IMR-90 (cell line): ENCODE measurements around the gene MEIS1. TPM values are rescaled to one million over a fixed set of nuclear protein-coding genes. Genes with fewer than 3 reads are reported as not detected.

Experiments
- ATAC-seq: fragments of 200-7000 bp; cut with Tn5 transposase; 2 replicates; pipeline ENCODE4 v1.9.1; 2020; ENCODE audit warnings: low read depth, mild to moderate bottlenecking, moderate library complexity
- BruUV-seq: library from RNA; stranded (reverse); fragments of 400-500 nt; replicated peaks from 2 replicates; lab custom pipeline; 2021; lab: Mats Ljungman, UMichigan
- CTCF ChIA-PET: fragments of 300-600 bp; formaldehyde crosslinking; extraction: SDS; loops from one replicate; lab custom pipeline; 2021; ENCODE audit warnings: antibody characterized with exemption; lab: Yijun Ruan, JAX
- POLR2A ChIA-PET: fragments of 300-600 bp; sonication (Branson Sonifier 250); formaldehyde crosslinking; loops from one replicate; lab custom pipeline; 2022; ENCODE audit warnings: antibody characterized with exemption; ENCODE audit not compliant: unreplicated experiment; lab: Charles Lee
- DNase-seq: peaks from one replicate; pipeline ENCODE4 v3.0.0; 2013
- H2AFZ ChIP-seq: replicated peaks from 2 replicates; pipeline ENCODE3; 2013; ENCODE audit warnings: low read length, mild to moderate bottlenecking; ENCODE audit not compliant: poor library complexity
- H2AK5ac ChIP-seq: 2 replicates; pipeline ENCODE4 v1.6.1; 2013; ENCODE audit warnings: low read depth, low read length, inconsistent platforms
- H2AK9ac ChIP-seq: replicated peaks from 2 replicates; pipeline ENCODE3; 2013; ENCODE audit warnings: mild to moderate bottlenecking, low read depth, low read length, moderate library complexity; ENCODE audit not compliant: poor library complexity
- H2BK120ac ChIP-seq: 2 replicates; pipeline ENCODE4 v1.6.1; 2013; ENCODE audit warnings: low read depth, low read length, inconsistent platforms
- H2BK15ac ChIP-seq: 3 replicates; pipeline ENCODE4 v1.6.1; 2013; ENCODE audit warnings: low read depth, low read length, inconsistent platforms
- H2BK20ac ChIP-seq: 2 replicates; pipeline ENCODE4 v1.6.1; 2013; ENCODE audit warnings: low read depth, mild to moderate bottlenecking, inconsistent platforms, low read length, moderate library complexity
- H2BK5ac ChIP-seq: 2 replicates; pipeline ENCODE4 v1.6.1; 2013; ENCODE audit warnings: mild to moderate bottlenecking, low read depth, low read length, inconsistent platforms; ENCODE audit not compliant: poor library complexity, severe bottlenecking
- H3K14ac ChIP-seq: replicated peaks from 2 replicates; pipeline ENCODE4 v1.6.1; 2013; ENCODE audit warnings: low read depth, low read length, inconsistent platforms
- H3K18ac ChIP-seq: 2 replicates; pipeline ENCODE4 v1.6.1; 2013; ENCODE audit warnings: low read depth, low read length, control low read depth
- H3K23ac ChIP-seq: 2 replicates; pipeline ENCODE4 v1.6.1; 2013; ENCODE audit warnings: low read depth, low read length, inconsistent platforms
- H3K27ac ChIP-seq: 2 replicates; pipeline ENCODE4 v1.5.1; 2013; ENCODE audit warnings: mild to moderate bottlenecking, control low read depth, low read length; ENCODE audit not compliant: insufficient read depth
- H3K27me3 ChIP-seq: 2 replicates; pipeline ENCODE4 v1.6.1; 2013; ENCODE audit warnings: low read length; ENCODE audit not compliant: control insufficient read depth, insufficient read depth
- H3K36me3 ChIP-seq: 2 replicates; pipeline ENCODE4 v1.6.1; 2013; ENCODE audit warnings: low read length, mixed read lengths; ENCODE audit not compliant: control insufficient read depth, insufficient read depth
- H3K4ac ChIP-seq: 2 replicates; pipeline ENCODE4 v1.6.1; 2013; ENCODE audit warnings: low read depth, low read length, inconsistent platforms
- H3K4me1 ChIP-seq: 2 replicates; pipeline ENCODE4 v1.6.1; 2013; ENCODE audit warnings: low read length, mixed read lengths; ENCODE audit not compliant: control insufficient read depth, insufficient read depth
- H3K4me2 ChIP-seq: 2 replicates; pipeline ENCODE4 v1.6.1; 2013; ENCODE audit warnings: low read depth, mild to moderate bottlenecking, control low read depth, low read length, moderate library complexity
- H3K4me3 ChIP-seq: 2 replicates; pipeline ENCODE4 v1.5.1; 2013; ENCODE audit warnings: low read depth, mild to moderate bottlenecking, control low read depth, low read length, moderate library complexity; ENCODE audit not compliant: insufficient read depth
- H3K56ac ChIP-seq: 2 replicates; pipeline ENCODE4 v1.6.1; 2013; ENCODE audit warnings: low read length, inconsistent platforms; ENCODE audit not compliant: insufficient read depth; ENCODE audit errors: extremely low read depth
- H3K79me1 ChIP-seq, 2 experiments: 2 replicates each; pipeline ENCODE4 v1.6.1; 2013; ENCODE audit warnings: low read length in 2 of 2, inconsistent platforms in 1 of 2, low read depth in 1 of 2
- H3K9ac ChIP-seq: 2 replicates; pipeline ENCODE4 v1.6.1; 2013; ENCODE audit warnings: low read depth, low read length, control low read depth
- H3K9me1 ChIP-seq: 2 replicates; pipeline ENCODE4 v1.6.1; 2013; ENCODE audit warnings: low read length, inconsistent platforms; ENCODE audit not compliant: insufficient read depth
- H3K9me3 ChIP-seq: 2 replicates; pipeline ENCODE4 v1.6.1; 2013; ENCODE audit warnings: low read length; ENCODE audit not compliant: control insufficient read depth, insufficient read depth
- H4K20me1 ChIP-seq: 2 replicates; pipeline ENCODE4 v1.6.1; 2013; ENCODE audit warnings: low read length, inconsistent platforms; ENCODE audit not compliant: insufficient read depth
- H4K5ac ChIP-seq: 2 replicates; pipeline ENCODE4 v1.6.1; 2013; ENCODE audit warnings: mild to moderate bottlenecking, low read depth, low read length, control low read depth
- H4K8ac ChIP-seq, 2 experiments: 2 replicates each; pipeline ENCODE4 v1.6.1; 2013; ENCODE audit warnings: low read depth in 2 of 2, low read length in 2 of 2, control low read depth in 1 of 2, inconsistent platforms in 1 of 2
- H4K91ac ChIP-seq: 2 replicates; pipeline ENCODE4 v1.6.1; 2013; ENCODE audit warnings: low read depth, low read length, inconsistent platforms; ENCODE audit not compliant: insufficient read depth
- CEBPB ChIP-seq: IDR thresholded peaks from 2 replicates; pipeline ENCODE4 v1.6.1; 2012; ENCODE audit warnings: low read depth, low read length, improper control_type of control experiment
- CHD1 ChIP-seq: IDR thresholded peaks from 2 replicates; pipeline ENCODE4 v1.6.1; 2012; ENCODE audit warnings: low read depth, low read length, improper control_type of control experiment
- FOS ChIP-seq: fragments of 150-350 bp; IDR thresholded peaks from 2 replicates; pipeline ENCODE4 v1.6.1; 2016; ENCODE audit warnings: low read depth, low read length
- MAFK ChIP-seq: IDR thresholded peaks from 2 replicates; pipeline ENCODE4 v1.6.1; 2012; ENCODE audit warnings: low read depth, low read length, improper control_type of control experiment
- MXI1 ChIP-seq: IDR thresholded peaks from 2 replicates; pipeline ENCODE4 v1.6.1; 2012; ENCODE audit warnings: low read depth, mild to moderate bottlenecking, low read length, moderate library complexity, borderline replicate concordance
- NFE2L2 ChIP-seq: fragments of 150-350 bp; IDR thresholded peaks from 2 replicates; pipeline ENCODE4 v1.6.1; 2016; ENCODE audit warnings: low read depth, mild to moderate bottlenecking, low read length
- POLR2A ChIP-seq: IDR thresholded peaks from 2 replicates; pipeline ENCODE4 v1.6.1; 2012; ENCODE audit warnings: mild to moderate bottlenecking, low read depth, low read length
- RAD21 ChIP-seq: IDR thresholded peaks from 2 replicates; pipeline ENCODE4 v1.6.1; 2012; ENCODE audit warnings: low read length, improper control_type of control experiment
- RCOR1 ChIP-seq: IDR thresholded peaks from 2 replicates; pipeline ENCODE4 v1.6.1; 2012; ENCODE audit warnings: mild to moderate bottlenecking, low read length, improper control_type of control experiment; ENCODE audit not compliant: insufficient replicate concordance
- WGBS, 2 experiments: methylation state at CpG; one replicate each; pipeline versions ENCODE4 v1.1.5 to v1.1.7; 2013; ENCODE audit warnings: missing lambda C conversion rate in 2 of 2; ENCODE audit not compliant: insufficient read length in 1 of 2; ENCODE audit errors: extremely low coverage in 2 of 2; 5-methylcytosine and 5-hydroxymethylcytosine counted together
- dilution Hi-C: fragments of 300-500 bp; cut with HindIII; formaldehyde crosslinking; loops from one replicate; pipeline ENCODE4 v1.14.3; 2018; ENCODE audit warnings: low sequenced_read_pairs; ENCODE audit not compliant: unreplicated experiment
- in situ Hi-C: fragments of 300-500 bp; cut with MboI; formaldehyde crosslinking; loops from 3 replicates; pipeline ENCODE4 v1.14.3; 2019; ENCODE audit warnings: low sequenced_read_pairs, inconsistent platforms, mixed read lengths
- intact Hi-C: fragments of 100-400 bp; cut with micrococcal nuclease; formaldehyde crosslinking; loops from 2 replicates; pipeline ENCODE4 v1.10.0; 2022
- polyA plus RNA-seq, 3 experiments: library from polyadenylated mRNA; depleted of rRNA; stranded (reverse); fragments of >200 nt; gene quantifications; 2 replicates each; pipeline ENCODE4 v1.2.3, GENCODE V29; 2012; ENCODE audit warnings: low replicate concordance in 1 of 3
- total RNA-seq: library from RNA; depleted of rRNA; stranded (reverse); fragments of >200 nt; gene quantifications from 2 replicates; pipeline ENCODE4 v1.2.3, GENCODE V29; 2012
- TF ChIP-seq, protein P1 (sequence below): conservative IDR thresholded peaks from 2 replicates; pipeline ENCODE4 v1.5.1; 2012; ENCODE audit warnings: mild to moderate bottlenecking, low read depth, low read length, improper control_type of control experiment
- TF ChIP-seq, protein P2 (sequence below): fragments of 150-350 bp; IDR thresholded peaks from 2 replicates; pipeline ENCODE4 v1.6.1; 2017; ENCODE audit warnings: mild to moderate bottlenecking, antibody characterized with exemption, low read length, low read depth
- TF ChIP-seq, protein P3 (sequence below): fragments of 150-350 bp; IDR thresholded peaks from 2 replicates; pipeline ENCODE4 v1.6.1; 2016; ENCODE audit warnings: low read depth, mild to moderate bottlenecking, low read length, moderate library complexity, borderline replicate concordance

Gene MEIS1
- total and polyA plus RNA-seq, 2 of the 4 experiments (the other 2 are of a cell fraction), result 54.4 to 157 TPM

DNA sequence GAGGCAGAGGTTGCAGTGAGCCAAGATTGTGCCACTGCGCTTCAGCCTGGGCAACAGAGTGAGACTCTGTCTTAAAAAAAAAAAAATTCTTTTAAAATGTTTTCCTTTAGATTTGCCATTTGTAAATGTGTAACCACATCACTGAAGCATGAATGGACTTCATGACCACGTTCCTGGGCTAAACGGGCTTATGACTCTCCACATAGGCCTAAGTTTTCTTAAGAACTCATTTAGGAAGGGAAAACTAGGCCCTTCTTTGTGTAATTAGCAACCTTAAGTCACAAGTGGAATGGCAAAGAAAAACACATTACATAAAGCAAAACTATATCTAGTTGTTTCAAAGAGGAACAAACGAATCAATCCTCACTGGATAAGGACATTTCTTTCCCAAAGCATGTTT lies 99.5 kb downstream of the MEIS1 start:
- Histone ChIP-seq H3K23ac (no peak overlapping the region; the same call in 1 of the 2 replicates), H2AFZ (no peak overlapping the region), H3K9ac (no peak overlapping the region), H3K4me2 (no peak overlapping the region), H2BK5ac (peak overlapping the region; percentile 12), H4K5ac (no peak overlapping the region), H3K4me1 (peaks cover 23% of the 10 kb centered on the region), H3K79me1 (peaks cover 16 to 66% of the 10 kb centered on the region in 2 experiments), H3K14ac (peak overlapping the region; percentile 61; the same call in 1 of the 2 replicates), H3K36me3 (peaks cover 13% of the 10 kb centered on the region), H3K9me3 (no peaks in the 10 kb centered on the region), H3K27me3 (no peaks in the 10 kb centered on the region), H3K4ac (no peak overlapping the region), H2BK120ac (no peak overlapping the region), H4K8ac (peak overlapping the region in 1 of 2 experiments; percentile 6; a peak in 1 of 4 replicates), H2BK20ac (no peak overlapping the region), H2AK9ac (no peak overlapping the region), H3K18ac (no peak overlapping the region), H4K20me1 (peaks cover 69% of the 10 kb centered on the region), H3K9me1 (peaks cover 15% of the 10 kb centered on the region), H3K56ac (no peak overlapping the region), H3K4me3 (no peak overlapping the region), H4K91ac (no peak overlapping the region), H2BK15ac (no peak overlapping the region), H3K27ac (no peak overlapping the region), H2AK5ac (no peak overlapping the region)
- intact Hi-C loops (no loop called here), dilution Hi-C loops (no loop called here), in situ Hi-C loops (no loop called here)
- POLR2A ChIA-PET, result no interaction called here
- no peak for ATAC-seq
- BruUV-seq, result no TSS peak
- CTCF ChIA-PET, result no interaction called here
- TF ChIP-seq MXI1 (no peak), RCOR1 (no peak), NFE2L2 (no peak), RAD21 (no peak), CEBPB (no peak), MAFK (no peak), CHD1 (no peak), POLR2A (no peak), FOS (no peak)
- TF ChIP-seq, protein P1, sequence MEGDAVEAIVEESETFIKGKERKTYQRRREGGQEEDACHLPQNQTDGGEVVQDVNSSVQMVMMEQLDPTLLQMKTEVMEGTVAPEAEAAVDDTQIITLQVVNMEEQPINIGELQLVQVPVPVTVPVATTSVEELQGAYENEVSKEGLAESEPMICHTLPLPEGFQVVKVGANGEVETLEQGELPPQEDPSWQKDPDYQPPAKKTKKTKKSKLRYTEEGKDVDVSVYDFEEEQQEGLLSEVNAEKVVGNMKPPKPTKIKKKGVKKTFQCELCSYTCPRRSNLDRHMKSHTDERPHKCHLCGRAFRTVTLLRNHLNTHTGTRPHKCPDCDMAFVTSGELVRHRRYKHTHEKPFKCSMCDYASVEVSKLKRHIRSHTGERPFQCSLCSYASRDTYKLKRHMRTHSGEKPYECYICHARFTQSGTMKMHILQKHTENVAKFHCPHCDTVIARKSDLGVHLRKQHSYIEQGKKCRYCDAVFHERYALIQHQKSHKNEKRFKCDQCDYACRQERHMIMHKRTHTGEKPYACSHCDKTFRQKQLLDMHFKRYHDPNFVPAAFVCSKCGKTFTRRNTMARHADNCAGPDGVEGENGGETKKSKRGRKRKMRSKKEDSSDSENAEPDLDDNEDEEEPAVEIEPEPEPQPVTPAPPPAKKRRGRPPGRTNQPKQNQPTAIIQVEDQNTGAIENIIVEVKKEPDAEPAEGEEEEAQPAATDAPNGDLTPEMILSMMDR, result no peak
- TF ChIP-seq, protein P2, sequence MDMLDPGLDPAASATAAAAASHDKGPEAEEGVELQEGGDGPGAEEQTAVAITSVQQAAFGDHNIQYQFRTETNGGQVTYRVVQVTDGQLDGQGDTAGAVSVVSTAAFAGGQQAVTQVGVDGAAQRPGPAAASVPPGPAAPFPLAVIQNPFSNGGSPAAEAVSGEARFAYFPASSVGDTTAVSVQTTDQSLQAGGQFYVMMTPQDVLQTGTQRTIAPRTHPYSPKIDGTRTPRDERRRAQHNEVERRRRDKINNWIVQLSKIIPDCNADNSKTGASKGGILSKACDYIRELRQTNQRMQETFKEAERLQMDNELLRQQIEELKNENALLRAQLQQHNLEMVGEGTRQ, result no peak
- TF ChIP-seq, protein P3, sequence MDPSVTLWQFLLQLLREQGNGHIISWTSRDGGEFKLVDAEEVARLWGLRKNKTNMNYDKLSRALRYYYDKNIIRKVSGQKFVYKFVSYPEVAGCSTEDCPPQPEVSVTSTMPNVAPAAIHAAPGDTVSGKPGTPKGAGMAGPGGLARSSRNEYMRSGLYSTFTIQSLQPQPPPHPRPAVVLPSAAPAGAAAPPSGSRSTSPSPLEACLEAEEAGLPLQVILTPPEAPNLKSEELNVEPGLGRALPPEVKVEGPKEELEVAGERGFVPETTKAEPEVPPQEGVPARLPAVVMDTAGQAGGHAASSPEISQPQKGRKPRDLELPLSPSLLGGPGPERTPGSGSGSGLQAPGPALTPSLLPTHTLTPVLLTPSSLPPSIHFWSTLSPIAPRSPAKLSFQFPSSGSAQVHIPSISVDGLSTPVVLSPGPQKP, result no peak
- WGBS, 2 experiments, result no CpG with 5 or more reads among the region's 4 CpGs
- DNase-seq, result peak; percentile 61
